HepG2 (cell line): ENCODE measurements around the gene WDR7. TPM values are rescaled to one million over a fixed set of nuclear protein-coding genes. Genes with fewer than 3 reads are reported as not detected.

Experiments
- FOXA1 ChIP-seq, 2 experiments: fragments of 450-650 bp in 1 of 2; sonication (generic) in 1 of 2; formaldehyde crosslinking in 1 of 2; IDR thresholded peaks; 2 replicates each; pipeline versions ENCODE4 v1.4.0 to v1.6.1; 2016 to 2020; ENCODE audit warnings: missing genetic modification reagents in 1 of 2
- MED8 ChIP-seq: sonication (generic); formaldehyde crosslinking; IDR thresholded peaks from 2 replicates; pipeline ENCODE4 v1.8.1; 2023; ENCODE audit warnings: mild to moderate bottlenecking, missing genetic modification reagents; ENCODE audit not compliant: insufficient replicate concordance
- MYC ChIP-seq: sonication (generic); formaldehyde crosslinking; IDR thresholded peaks from 2 replicates; pipeline ENCODE4 v1.9.0; 2021; ENCODE audit warnings: missing genetic modification reagents, borderline replicate concordance
- NFE2L2 ChIP-seq: fragments of 150-350 bp; IDR thresholded peaks from 2 replicates; pipeline ENCODE4 v1.6.1; 2014; ENCODE audit warnings: low read length
- NFKBIZ ChIP-seq: IDR thresholded peaks from 2 replicates; pipeline ENCODE4 v1.6.1; 2018; ENCODE audit warnings: missing genetic modification reagents, missing compliant biosample characterization
- NFRKB ChIP-seq: fragments of 450-650 bp; IDR thresholded peaks from 2 replicates; pipeline ENCODE4 v1.6.1; 2017
- PRMT3 ChIP-seq: sonication (generic); formaldehyde crosslinking; IDR thresholded peaks from 2 replicates; pipeline ENCODE4 v1.8.1; 2022; ENCODE audit warnings: low read depth, mild to moderate bottlenecking, moderate library complexity, missing genetic modification reagents, borderline replicate concordance
- TCF7L2 ChIP-seq: IDR thresholded peaks from 2 replicates; pipeline ENCODE4 v1.6.1; 2011; ENCODE audit warnings: mild to moderate bottlenecking, low read depth, low read length, moderate library complexity
- TERF1 ChIP-seq: sonication (generic); formaldehyde crosslinking; IDR thresholded peaks from 2 replicates; pipeline ENCODE4 v1.8.0; 2022; ENCODE audit warnings: mild to moderate bottlenecking, missing genetic modification reagents, moderate library complexity
- ZFP36L1 ChIP-seq: sonication (generic); formaldehyde crosslinking; IDR thresholded peaks from 2 replicates; pipeline ENCODE4 v1.8.0; 2022; ENCODE audit warnings: mild to moderate bottlenecking, missing genetic modification reagents, moderate library complexity
- ZNF784 ChIP-seq: sonication (generic); formaldehyde crosslinking; IDR thresholded peaks from 2 replicates; pipeline ENCODE4 v1.5.1; 2020; ENCODE audit warnings: missing genetic modification reagents, mild to moderate bottlenecking, borderline replicate concordance
- polyA plus RNA-seq, 8 experiments: library from polyadenylated mRNA; depleted of rRNA in 3 of 8; stranded (reverse) in 7 of 8; unstranded in 1 of 8; fragments of >200 nt; fragmentation: Illumina TruSeq in 4 of 8; extraction: Trizol in 4 of 8; gene quantifications; 2 replicates each; pipeline versions ENCODE4 v1.2.1 to v1.2.3, GENCODE V29; 2011 to 2016; ENCODE audit warnings: low read depth in 4 of 8, missing spikeins in 1 of 8, mixed read lengths in 1 of 8; ENCODE audit not compliant: insufficient read depth in 1 of 8
- total RNA-seq, 5 experiments: library from RNA; depleted of rRNA; stranded (reverse); fragments of >200 nt; fragmentation: Illumina TruSeq; extraction: Trizol; gene quantifications; 2 replicates each; pipeline ENCODE4 v1.2.3, GENCODE V29; 2016; ENCODE audit warnings: low read depth in 1 of 5
- TF ChIP-seq, protein P1 (sequence below), 2 experiments: sonication (generic) in 1 of 2; formaldehyde crosslinking in 1 of 2; IDR thresholded peaks; 2 replicates each; pipeline versions ENCODE4 v1.6.1 to v1.9.0; 2014 to 2022; ENCODE audit warnings: antibody characterized with exemption in 1 of 2, borderline replicate concordance in 1 of 2, inconsistent platforms in 1 of 2, low read depth in 1 of 2, missing genetic modification reagents in 1 of 2
- TF ChIP-seq, protein P2 (sequence below): IDR thresholded peaks from 2 replicates; pipeline ENCODE4 v1.6.1; 2016; ENCODE audit warnings: missing compliant biosample characterization, missing genetic modification reagents, borderline replicate concordance
- TF ChIP-seq, protein P3 (sequence below): sonication (generic); formaldehyde crosslinking; IDR thresholded peaks from 2 replicates; pipeline ENCODE4 v1.4.0; 2020; ENCODE audit warnings: missing genetic modification reagents, low read depth, mild to moderate bottlenecking, borderline replicate concordance
- TF ChIP-seq, protein P4 (sequence below): sonication (generic); formaldehyde crosslinking; IDR thresholded peaks from 2 replicates; pipeline ENCODE4 v1.4.0; 2020; ENCODE audit warnings: missing genetic modification reagents, mild to moderate bottlenecking, borderline replicate concordance

The WDR7 gene
- total and polyA plus RNA-seq, 2 of the 13 experiments (the other 11 are each of a cell fraction or from before 2014, with no cell fraction given) = 2.0 to 7.8 TPM

- TF ChIP-seq, protein P1, sequence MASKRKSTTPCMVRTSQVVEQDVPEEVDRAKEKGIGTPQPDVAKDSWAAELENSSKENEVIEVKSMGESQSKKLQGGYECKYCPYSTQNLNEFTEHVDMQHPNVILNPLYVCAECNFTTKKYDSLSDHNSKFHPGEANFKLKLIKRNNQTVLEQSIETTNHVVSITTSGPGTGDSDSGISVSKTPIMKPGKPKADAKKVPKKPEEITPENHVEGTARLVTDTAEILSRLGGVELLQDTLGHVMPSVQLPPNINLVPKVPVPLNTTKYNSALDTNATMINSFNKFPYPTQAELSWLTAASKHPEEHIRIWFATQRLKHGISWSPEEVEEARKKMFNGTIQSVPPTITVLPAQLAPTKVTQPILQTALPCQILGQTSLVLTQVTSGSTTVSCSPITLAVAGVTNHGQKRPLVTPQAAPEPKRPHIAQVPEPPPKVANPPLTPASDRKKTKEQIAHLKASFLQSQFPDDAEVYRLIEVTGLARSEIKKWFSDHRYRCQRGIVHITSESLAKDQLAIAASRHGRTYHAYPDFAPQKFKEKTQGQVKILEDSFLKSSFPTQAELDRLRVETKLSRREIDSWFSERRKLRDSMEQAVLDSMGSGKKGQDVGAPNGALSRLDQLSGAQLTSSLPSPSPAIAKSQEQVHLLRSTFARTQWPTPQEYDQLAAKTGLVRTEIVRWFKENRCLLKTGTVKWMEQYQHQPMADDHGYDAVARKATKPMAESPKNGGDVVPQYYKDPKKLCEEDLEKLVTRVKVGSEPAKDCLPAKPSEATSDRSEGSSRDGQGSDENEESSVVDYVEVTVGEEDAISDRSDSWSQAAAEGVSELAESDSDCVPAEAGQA (IDR thresholded peaks at IDR 0.05; ENCODE audit: low read depth) = peak; percentile 96
- TF ChIP-seq, protein P1 (CRISPR knock-in tag; IDR thresholded peaks at IDR 0.05; ENCODE audit: borderline replicate concordance) = no peak
- TF ChIP-seq NFE2L2 (no peak), TERF1 (CRISPR knock-in tag) (no peak), ZNF784 (CRISPR knock-in tag) (no peak; the same call in 1 of the 2 replicates), TCF7L2 (no peak), FOXA1 (IDR thresholded peaks at IDR 0.05) (no peak), FOXA1 (CRISPR knock-in tag; IDR thresholded peaks at IDR 0.05) (no peak), MED8 (CRISPR knock-in tag) (no peak), MYC (CRISPR knock-in tag) (no peak; the same call in 1 of the 2 replicates), NFKBIZ (CRISPR knock-in tag) (peak; percentile 38; the same call in 1 of the 2 replicates), PRMT3 (CRISPR knock-in tag) (0 out of 2 replicates have a peak, but pooled peaks have one; percentile 20), ZFP36L1 (no peak), NFRKB (no peak)
- TF ChIP-seq, protein P2, sequence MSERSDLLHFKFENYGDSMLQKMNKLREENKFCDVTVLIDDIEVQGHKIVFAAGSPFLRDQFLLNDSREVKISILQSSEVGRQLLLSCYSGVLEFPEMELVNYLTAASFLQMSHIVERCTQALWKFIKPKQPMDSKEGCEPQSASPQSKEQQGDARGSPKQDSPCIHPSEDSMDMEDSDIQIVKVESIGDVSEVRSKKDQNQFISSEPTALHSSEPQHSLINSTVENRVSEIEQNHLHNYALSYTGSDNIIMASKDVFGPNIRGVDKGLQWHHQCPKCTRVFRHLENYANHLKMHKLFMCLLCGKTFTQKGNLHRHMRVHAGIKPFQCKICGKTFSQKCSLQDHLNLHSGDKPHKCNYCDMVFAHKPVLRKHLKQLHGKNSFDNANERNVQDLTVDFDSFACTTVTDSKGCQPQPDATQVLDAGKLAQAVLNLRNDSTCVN (CRISPR knock-in tag) = no peak
- TF ChIP-seq, protein P3, sequence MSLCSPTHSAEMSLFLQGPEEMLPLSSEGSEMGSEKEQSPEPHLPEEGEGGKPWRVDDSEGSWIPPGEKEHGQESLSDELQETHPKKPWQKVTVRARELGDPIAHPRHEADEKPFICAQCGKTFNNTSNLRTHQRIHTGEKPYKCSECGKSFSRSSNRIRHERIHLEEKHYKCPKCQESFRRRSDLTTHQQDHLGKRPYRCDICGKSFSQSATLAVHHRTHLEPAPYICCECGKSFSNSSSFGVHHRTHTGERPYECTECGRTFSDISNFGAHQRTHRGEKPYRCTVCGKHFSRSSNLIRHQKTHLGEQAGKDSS (CRISPR knock-in tag) = peak; percentile 76; the same call in 1 of the 2 replicates
- TF ChIP-seq, protein P4, sequence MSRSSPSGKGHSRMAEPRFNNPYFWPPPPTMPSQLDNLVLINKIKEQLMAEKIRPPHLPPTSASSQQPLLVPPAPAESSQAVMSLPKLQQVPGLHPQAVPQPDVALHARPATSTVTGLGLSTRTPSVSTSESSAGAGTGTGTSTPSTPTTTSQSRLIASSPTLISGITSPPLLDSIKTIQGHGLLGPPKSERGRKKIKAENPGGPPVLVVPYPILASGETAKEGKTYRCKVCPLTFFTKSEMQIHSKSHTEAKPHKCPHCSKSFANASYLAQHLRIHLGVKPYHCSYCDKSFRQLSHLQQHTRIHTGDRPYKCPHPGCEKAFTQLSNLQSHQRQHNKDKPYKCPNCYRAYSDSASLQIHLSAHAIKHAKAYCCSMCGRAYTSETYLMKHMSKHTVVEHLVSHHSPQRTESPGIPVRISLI = no peak
Measured at GRCh38 chr18:56650944-56651770, at the start of gene WDR7 (continued).
